Colonic mucosa (tissue), 4 donors: Measurements from ENCODE around the gene MAD1L1. TPM values are rescaled to one million over a fixed set of nuclear protein-coding genes. Genes with fewer than 3 reads are reported as not detected.

Experiments used
- DNase-seq: peaks from one replicate; pipeline ENCODE4 v3.0.0-alpha.2; 2020
- H3K27ac ChIP-seq: fragments of 200-600 bp; one replicate; pipeline ENCODE4 v1.8.0; 2021
- H3K27me3 ChIP-seq: fragments of 200-600 bp; one replicate; pipeline ENCODE4 v1.8.0; 2021
- H3K36me3 ChIP-seq: fragments of 200-600 bp; one replicate; pipeline ENCODE4 v1.8.0; 2021
- H3K4me1 ChIP-seq: fragments of 200-600 bp; one replicate; pipeline ENCODE4 v1.8.0; 2021; ENCODE audit warnings: mild to moderate bottlenecking
- H3K4me3 ChIP-seq: fragments of 200-600 bp; one replicate; pipeline ENCODE4 v1.8.0; 2021
- H3K9ac ChIP-seq, 2 donors: one replicate each; pipeline ENCODE4 v1.7.0; 2013; ENCODE audit warnings: control low read depth in 2 of 2, low read depth in 2 of 2, low read length in 2 of 2
- H3K9me3 ChIP-seq: fragments of 200-600 bp; one replicate; pipeline ENCODE4 v1.8.0; 2021
- intact Hi-C: fragments of 100-400 bp; cut with DNase I; formaldehyde crosslinking; loops from one replicate; pipeline ENCODE4 v1.14.1; 2022
- total RNA-seq, 2 donors: library from RNA; stranded (reverse); fragmentation: NEBNext Ultra II Directional in 1 of 2; extraction: Animal tissue kit (Norgen Biotek cat#: 25700) in 1 of 2; gene quantifications; one replicate each; pipeline ENCODE4 v1.2.1, GENCODE V29; 2021
- TF ChIP-seq, protein P1 (sequence below): fragments of 200-600 bp; IDR thresholded peaks from one replicate; pipeline ENCODE4 v1.8.0; 2022; ENCODE audit warnings: antibody characterized with exemption, mild to moderate bottlenecking
- donor health status: healthy.
- donor health status: DM: no; HTN: no; CAD: no.
- donor health status: DM: no; HTN: no; CAD: no.

Gene MAD1L1
- total RNA-seq, 2 donors from 2014 or later, result 18.2 to 47.0 TPM

DNA sequence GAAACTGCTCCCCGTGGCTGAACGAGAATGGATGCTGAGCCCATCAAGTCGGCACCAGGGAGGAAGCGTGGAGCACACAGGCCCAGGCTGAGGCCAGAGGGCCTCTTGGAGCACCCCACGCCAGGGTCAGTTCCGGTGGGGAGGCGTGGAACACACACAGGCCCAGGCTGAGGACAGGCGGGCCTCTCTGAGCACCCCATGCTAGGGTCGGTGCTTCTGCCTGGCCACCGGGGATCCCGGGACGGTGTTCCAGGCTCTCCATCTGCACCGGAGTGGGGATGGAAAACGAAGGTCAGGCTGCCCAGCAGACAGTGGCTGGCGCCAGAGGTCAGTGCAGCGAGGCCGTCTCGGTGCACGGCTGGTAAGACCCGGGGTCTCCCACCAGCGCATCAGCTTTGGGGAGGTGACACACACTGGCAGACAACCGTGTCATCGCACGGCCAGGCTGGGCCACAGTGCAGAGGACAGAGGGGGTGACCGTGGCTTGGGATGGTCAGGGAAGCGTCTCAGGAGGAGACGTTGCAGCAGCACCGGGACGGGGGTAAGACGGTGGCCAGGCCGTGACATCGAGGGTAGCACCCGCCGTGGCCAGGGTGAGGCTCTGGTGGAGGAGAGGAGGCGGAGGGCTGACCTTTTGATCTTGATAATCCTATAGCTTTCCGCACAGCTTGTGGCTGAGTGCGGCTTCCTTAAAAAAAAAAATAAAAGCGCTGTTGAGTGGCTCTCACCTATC lies 358.7 kb downstream of the MAD1L1 start:
- no peak overlapping the region for H3K9ac ChIP-seq
- H3K36me3 ChIP-seq, result no peaks in the 10 kb centered on the region
- H3K27me3 ChIP-seq, result no peaks in the 10 kb centered on the region
- no peak overlapping the region for H3K4me3 ChIP-seq
- H3K27ac ChIP-seq, result no peak overlapping the region
- H3K9me3 ChIP-seq, result no peaks in the 10 kb centered on the region
- intact Hi-C loops, result no loop called here
- DNase-seq, result no peak
- TF ChIP-seq, protein P1, sequence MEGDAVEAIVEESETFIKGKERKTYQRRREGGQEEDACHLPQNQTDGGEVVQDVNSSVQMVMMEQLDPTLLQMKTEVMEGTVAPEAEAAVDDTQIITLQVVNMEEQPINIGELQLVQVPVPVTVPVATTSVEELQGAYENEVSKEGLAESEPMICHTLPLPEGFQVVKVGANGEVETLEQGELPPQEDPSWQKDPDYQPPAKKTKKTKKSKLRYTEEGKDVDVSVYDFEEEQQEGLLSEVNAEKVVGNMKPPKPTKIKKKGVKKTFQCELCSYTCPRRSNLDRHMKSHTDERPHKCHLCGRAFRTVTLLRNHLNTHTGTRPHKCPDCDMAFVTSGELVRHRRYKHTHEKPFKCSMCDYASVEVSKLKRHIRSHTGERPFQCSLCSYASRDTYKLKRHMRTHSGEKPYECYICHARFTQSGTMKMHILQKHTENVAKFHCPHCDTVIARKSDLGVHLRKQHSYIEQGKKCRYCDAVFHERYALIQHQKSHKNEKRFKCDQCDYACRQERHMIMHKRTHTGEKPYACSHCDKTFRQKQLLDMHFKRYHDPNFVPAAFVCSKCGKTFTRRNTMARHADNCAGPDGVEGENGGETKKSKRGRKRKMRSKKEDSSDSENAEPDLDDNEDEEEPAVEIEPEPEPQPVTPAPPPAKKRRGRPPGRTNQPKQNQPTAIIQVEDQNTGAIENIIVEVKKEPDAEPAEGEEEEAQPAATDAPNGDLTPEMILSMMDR, result no peak
- H3K4me1 ChIP-seq, result peaks cover 4% of the 10 kb centered on the region

DNA sequence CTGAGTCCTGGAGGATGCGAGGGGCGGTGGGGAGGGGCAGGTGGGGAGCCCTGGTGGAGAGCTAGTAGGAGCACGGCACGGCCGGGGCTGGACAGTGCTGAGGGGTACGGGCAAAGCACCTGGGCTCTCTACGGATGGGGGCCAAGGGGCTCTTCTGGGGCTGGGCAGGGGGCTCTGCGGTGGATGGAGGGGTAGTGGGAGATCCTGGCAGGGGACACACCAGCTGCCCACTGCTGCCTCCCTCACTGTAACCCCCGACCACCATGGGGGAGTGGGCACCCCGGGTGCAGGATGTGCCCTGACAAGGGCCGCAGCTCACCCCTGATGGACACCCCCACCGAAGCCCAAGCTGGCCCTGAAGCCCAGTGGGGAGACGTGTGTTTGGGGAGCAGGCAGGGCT lies 359.3 kb downstream of the MAD1L1 start:
- TF ChIP-seq, protein P1, result no peak
- no peaks in the 10 kb centered on the region for H3K9me3 ChIP-seq
- DNase-seq, result no peak
- no peaks in the 10 kb centered on the region for H3K36me3 ChIP-seq
- no peaks in the 10 kb centered on the region for H3K27me3 ChIP-seq
- H3K9ac ChIP-seq, result no peak overlapping the region
- H3K27ac ChIP-seq, result no peak overlapping the region
- H3K4me3 ChIP-seq, result no peak overlapping the region
- intact Hi-C loops, result no loop called here
- H3K4me1 ChIP-seq, result peaks cover 4% of the 10 kb centered on the region

DNA sequence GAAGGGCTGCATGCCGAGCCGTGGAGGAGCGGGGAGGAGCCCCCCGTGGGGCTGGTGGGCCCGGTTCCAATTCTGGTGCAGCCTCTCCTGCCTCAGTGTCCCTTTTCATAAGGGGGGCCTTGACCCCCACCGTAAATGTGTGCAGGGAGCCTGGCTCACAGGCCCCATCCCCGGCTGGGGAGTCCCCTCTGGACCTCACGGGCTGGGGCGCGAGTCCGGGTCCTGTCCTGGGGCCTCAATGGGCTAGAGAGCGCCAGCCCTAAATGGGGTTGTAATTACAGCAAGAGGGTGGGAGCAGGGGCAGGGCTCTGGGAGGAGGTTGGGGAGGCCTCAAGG lies 359.7 kb downstream of the MAD1L1 start:
- no peak overlapping the region for H3K4me3 ChIP-seq
- peaks cover 4% of the 10 kb centered on the region for H3K4me1 ChIP-seq
- H3K9me3 ChIP-seq, result no peaks in the 10 kb centered on the region
- H3K9ac ChIP-seq, result no peak overlapping the region
- H3K36me3 ChIP-seq, result no peaks in the 10 kb centered on the region
- no peak for DNase-seq
- H3K27me3 ChIP-seq, result no peaks in the 10 kb centered on the region
- TF ChIP-seq, protein P1, result no peak
- intact Hi-C loops, result no loop called here
- H3K27ac ChIP-seq, result no peak overlapping the region

DNA sequence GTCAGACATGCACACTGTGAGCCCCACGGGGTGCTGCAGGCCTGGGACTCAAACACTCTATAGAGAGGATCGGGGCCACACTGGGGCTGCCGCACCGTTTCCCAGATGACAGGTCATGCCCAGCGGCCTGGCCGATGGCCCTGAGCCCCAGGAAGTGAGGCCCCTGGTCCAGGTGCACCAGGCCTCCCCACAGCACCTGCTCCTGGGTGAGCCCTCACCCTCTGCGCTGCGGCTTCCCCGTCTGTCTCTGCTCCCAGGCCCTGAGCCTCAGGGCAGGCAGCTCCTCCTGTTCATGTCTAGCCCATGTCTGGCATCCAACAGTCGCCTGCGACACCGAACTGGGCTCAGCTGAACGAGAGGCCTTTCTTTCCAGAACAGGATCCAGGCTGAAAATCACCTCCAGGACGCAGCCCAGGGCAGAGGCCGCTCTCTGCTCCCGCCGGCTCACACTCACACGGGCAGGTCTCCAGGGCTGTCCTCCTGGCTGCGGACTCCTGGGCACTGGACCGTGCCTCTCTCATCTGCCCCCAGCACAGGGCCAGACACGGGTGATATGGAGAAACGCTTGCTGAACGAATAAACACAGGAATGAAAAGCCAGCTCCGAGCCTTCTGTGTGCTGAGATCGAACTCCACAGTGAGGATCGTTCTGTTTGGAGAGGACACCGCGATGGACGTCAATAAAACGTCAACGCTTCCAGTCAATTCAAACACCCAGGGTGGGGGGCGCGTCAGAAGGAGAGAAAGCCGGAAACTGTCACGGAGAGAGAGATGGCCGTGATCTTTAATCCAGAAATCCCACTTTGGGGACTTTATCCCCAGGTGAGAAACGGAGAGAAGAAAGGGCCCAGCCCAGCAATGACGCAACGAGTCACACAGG lies 360.3 kb downstream of the MAD1L1 start:
- no peaks in the 10 kb centered on the region for H3K36me3 ChIP-seq
- TF ChIP-seq, protein P1, result no peak
- H3K9ac ChIP-seq, result no peak overlapping the region
- DNase-seq, result no peak
- no peaks in the 10 kb centered on the region for H3K9me3 ChIP-seq
- no peak overlapping the region for H3K27ac ChIP-seq
- intact Hi-C loops, result no loop called here
- H3K4me3 ChIP-seq, result no peak overlapping the region
- no peaks in the 10 kb centered on the region for H3K27me3 ChIP-seq
- H3K4me1 ChIP-seq, result peaks cover 4% of the 10 kb centered on the region

- H3K9ac ChIP-seq, result no peak overlapping the region
- TF ChIP-seq, protein P1, result no peak
- intact Hi-C loops, result no loop called here
Measured at GRCh38 chr7:1869452-1870130, 363.2 kb downstream of the MAD1L1 start.

More at GRCh38 chr7:1869452-1870130, 363.2 kb downstream of the MAD1L1 start:
- DNase-seq, result no peak
- no peak overlapping the region for H3K4me3 ChIP-seq
- H3K36me3 ChIP-seq, result no peaks in the 10 kb centered on the region
- H3K27ac ChIP-seq, result no peak overlapping the region
- no peaks in the 10 kb centered on the region for H3K27me3 ChIP-seq
- peaks cover under 1% of the 10 kb centered on the region for H3K4me1 ChIP-seq
- no peaks in the 10 kb centered on the region for H3K9me3 ChIP-seq
